Tibial nerve (tissue), 4 donors: Measurements from ENCODE around the gene STRIP1. TPM values are rescaled to one million over a fixed set of nuclear protein-coding genes. Genes with fewer than 3 reads are reported as not detected.
A peak's percentile ranks its signal among the peaks of the same experiment; 100 is the strongest.

Experiments
- DNase-seq, 2 donors: peaks; one replicate each; pipeline ENCODE4 v3.0.0-alpha.2; 2019; ENCODE audit warnings: low spot score in 2 of 2
- H3K27ac ChIP-seq, 4 donors: fragments of 200-600 bp; sonication (generic) in 3 of 4; one replicate each; pipeline ENCODE4 v1.5.1; 2017 to 2019; ENCODE audit warnings: mild to moderate bottlenecking in 1 of 4
- H3K27me3 ChIP-seq, 2 donors: fragments of 200-600 bp; sonication (generic) in 1 of 2; one replicate each; pipeline versions ENCODE4 v1.5.1 to v1.6.0; 2017 to 2019
- H3K36me3 ChIP-seq, 3 donors: fragments of 200-600 bp; sonication (generic); one replicate each; pipeline ENCODE4 v1.5.1; 2018 to 2019
- H3K4me1 ChIP-seq, 4 donors: fragments of 200-600 bp; sonication (generic) in 3 of 4; one replicate each; pipeline ENCODE4 v1.5.1; 2017 to 2019
- H3K4me3 ChIP-seq, 4 donors: fragments of 200-600 bp; sonication (generic) in 3 of 4; one replicate each; pipeline ENCODE4 v1.5.1; 2017 to 2019; ENCODE audit warnings: mild to moderate bottlenecking in 1 of 4, moderate library complexity in 1 of 4
- H3K9me3 ChIP-seq, 4 donors: fragments of 200-600 bp; sonication (generic) in 3 of 4; one replicate each; pipeline ENCODE4 v1.5.1; 2017 to 2019
- EP300 ChIP-seq, 2 donors: sonication (generic); formaldehyde crosslinking; IDR thresholded peaks; one replicate each; pipeline ENCODE4 v1.6.1; 2017; ENCODE audit warnings: antibody characterized with exemption in 2 of 2, mild to moderate bottlenecking in 1 of 2
- POLR2A ChIP-seq, 2 donors: fragments of 450-650 bp; IDR thresholded peaks; one replicate each; pipeline ENCODE4 v1.6.1; 2017; ENCODE audit warnings: antibody characterized with exemption in 2 of 2, mild to moderate bottlenecking in 2 of 2, moderate library complexity in 2 of 2
- WGBS, 2 donors: methylation state at CpG; one replicate each; pipeline ENCODE4 v1.1.5; 2018; 5-methylcytosine and 5-hydroxymethylcytosine counted together
- total RNA-seq, 4 donors: library from RNA; depleted of rRNA; stranded (reverse); fragments of >200 nt; gene quantifications; one replicate each; pipeline ENCODE4 v1.1.0, GENCODE V29; 2016
- TF ChIP-seq, protein P1 (sequence below), 5 experiments: fragments of 200-600 bp in 3 of 5; fragments of 450-650 bp in 2 of 5; sonication (generic) in 3 of 5; IDR thresholded peaks; one replicate each; pipeline ENCODE4 v1.5.1; 2016 to 2019; ENCODE audit warnings: antibody characterized with exemption in 5 of 5, mild to moderate bottlenecking in 3 of 5, moderate library complexity in 2 of 5

The STRIP1 gene, protein sequence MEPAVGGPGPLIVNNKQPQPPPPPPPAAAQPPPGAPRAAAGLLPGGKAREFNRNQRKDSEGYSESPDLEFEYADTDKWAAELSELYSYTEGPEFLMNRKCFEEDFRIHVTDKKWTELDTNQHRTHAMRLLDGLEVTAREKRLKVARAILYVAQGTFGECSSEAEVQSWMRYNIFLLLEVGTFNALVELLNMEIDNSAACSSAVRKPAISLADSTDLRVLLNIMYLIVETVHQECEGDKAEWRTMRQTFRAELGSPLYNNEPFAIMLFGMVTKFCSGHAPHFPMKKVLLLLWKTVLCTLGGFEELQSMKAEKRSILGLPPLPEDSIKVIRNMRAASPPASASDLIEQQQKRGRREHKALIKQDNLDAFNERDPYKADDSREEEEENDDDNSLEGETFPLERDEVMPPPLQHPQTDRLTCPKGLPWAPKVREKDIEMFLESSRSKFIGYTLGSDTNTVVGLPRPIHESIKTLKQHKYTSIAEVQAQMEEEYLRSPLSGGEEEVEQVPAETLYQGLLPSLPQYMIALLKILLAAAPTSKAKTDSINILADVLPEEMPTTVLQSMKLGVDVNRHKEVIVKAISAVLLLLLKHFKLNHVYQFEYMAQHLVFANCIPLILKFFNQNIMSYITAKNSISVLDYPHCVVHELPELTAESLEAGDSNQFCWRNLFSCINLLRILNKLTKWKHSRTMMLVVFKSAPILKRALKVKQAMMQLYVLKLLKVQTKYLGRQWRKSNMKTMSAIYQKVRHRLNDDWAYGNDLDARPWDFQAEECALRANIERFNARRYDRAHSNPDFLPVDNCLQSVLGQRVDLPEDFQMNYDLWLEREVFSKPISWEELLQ
- 10 to 100 TPM; 37.7 to 43.5 (median 39.7) TPM for total RNA-seq

DNA sequence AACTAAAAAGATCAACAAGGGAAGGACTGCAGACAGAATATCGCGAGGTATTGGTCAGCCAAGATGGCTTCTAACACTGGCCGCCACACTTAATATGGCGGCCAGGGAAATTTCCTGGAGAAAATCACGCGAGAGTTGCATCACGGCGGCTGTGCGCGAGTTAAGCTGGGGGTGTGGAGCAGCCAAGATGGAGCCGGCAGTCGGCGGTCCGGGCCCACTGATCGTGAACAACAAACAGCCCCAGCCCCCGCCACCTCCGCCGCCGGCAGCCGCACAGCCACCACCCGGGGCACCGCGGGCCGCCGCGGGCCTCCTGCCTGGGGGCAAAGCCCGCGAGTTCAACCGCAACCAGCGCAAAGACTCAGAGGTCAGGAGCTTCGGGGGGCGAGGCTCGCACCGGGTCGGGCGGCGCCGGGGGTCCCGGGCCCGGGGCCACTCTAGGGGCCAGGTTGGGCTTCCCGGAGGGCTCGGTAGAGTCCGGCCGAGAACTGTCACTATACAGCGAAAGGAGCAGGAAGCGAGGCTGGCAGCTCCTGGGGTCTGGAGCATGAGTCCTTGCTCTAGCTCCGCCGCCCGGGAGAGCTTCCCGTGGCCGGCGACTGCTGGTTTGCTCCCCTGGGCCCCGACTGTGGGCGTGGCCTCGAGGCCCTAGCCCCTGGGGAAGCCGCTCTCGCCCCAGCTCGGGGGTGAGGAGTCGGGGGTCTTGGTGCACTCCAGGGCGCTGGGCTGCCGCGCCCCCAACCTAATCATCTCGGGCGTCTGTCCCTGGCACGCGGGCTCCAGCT lies at the start of gene STRIP1:
Gene STRIP1, plus strand, starts transcription at position 174 of the 785 bp plus-strand sequence. Its CDS starts 14 bp downstream, at position 188.
- Histone ChIP-seq H3K27me3 (no peaks in the 10 kb centered on the region), H3K4me3 (peak within 1 kb of the TSS; percentile 71 to 81 (median 76)), H3K9me3 (no peaks in the 10 kb centered on the region), H3K4me1 (peaks cover 0 to 28% (median 9%) of the 10 kb centered on the region in 4 donors), H3K36me3 (peaks cover 0 to 18% (median 11%) of the 10 kb centered on the region in 3 donors), H3K27ac (peak within 1 kb of the TSS; percentile 63 to 91 (median 88))
- TF ChIP-seq, protein P1, sequence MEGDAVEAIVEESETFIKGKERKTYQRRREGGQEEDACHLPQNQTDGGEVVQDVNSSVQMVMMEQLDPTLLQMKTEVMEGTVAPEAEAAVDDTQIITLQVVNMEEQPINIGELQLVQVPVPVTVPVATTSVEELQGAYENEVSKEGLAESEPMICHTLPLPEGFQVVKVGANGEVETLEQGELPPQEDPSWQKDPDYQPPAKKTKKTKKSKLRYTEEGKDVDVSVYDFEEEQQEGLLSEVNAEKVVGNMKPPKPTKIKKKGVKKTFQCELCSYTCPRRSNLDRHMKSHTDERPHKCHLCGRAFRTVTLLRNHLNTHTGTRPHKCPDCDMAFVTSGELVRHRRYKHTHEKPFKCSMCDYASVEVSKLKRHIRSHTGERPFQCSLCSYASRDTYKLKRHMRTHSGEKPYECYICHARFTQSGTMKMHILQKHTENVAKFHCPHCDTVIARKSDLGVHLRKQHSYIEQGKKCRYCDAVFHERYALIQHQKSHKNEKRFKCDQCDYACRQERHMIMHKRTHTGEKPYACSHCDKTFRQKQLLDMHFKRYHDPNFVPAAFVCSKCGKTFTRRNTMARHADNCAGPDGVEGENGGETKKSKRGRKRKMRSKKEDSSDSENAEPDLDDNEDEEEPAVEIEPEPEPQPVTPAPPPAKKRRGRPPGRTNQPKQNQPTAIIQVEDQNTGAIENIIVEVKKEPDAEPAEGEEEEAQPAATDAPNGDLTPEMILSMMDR (IDR thresholded peaks at IDR 0.05), result peak in 1 of 5 experiments; percentile 29
- peak; percentile 29 to 58 for TF ChIP-seq POLR2A (IDR thresholded peaks at IDR 0.05)
- TF ChIP-seq EP300 (IDR thresholded peaks at IDR 0.05), result peak in 1 of 2 donors; percentile 97
- DNase-seq, result peak; percentile 87 to 93
- WGBS, 2 donors, result 0 to 1% methylated on average over 36 to 39 of the region's 66 CpGs

DNA sequence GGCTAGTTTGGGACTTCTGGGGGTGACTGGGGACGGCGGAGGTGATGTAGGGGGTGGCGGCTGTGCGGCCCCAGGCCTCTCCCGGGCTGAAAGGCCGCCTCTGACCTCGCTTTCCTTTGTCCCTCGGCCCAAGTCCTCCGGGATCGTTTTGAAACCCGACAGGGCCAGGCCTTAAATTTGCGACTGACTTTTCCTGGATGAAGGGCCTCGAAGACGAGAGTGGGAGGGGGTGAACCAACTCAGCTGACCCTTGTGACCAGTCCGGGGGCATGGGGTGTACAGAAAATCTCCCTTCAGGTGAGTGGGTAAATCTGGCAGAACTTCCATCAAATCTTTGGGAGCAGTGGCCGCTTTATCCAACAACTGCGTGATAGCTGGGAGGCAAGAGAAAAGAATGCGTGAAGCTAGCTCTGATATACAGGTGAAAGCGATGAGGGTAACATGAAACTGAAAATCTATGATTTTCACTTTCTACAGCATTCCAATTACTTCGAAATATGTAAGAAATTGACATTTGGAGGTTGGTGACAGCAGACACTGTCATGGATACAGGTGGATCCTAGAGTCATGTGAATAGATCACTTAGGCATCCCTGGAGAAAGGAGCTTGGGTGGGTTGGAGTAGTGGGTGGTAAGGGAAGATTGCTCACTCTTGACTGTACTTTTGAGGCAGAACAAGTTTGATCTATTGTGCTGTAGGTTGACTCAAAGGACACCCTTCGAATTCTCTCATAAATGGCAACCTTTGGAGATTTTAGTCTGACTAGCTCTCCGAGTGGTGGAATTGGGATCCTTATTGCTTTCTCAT lies 49.0 kb upstream of the STRIP1 start:
- H3K27ac ChIP-seq, result peak overlapping the region; percentile 98 to 100 (median 98)
- DNase-seq, result no peak
- H3K36me3 ChIP-seq, result no peaks in the 10 kb centered on the region
- TF ChIP-seq, protein P1 (IDR thresholded peaks at IDR 0.05), result no peak
- TF ChIP-seq EP300 (IDR thresholded peaks at IDR 0.05), result no peak
- no peak for TF ChIP-seq POLR2A (IDR thresholded peaks at IDR 0.05)
- no peaks in the 10 kb centered on the region for H3K27me3 ChIP-seq
- H3K4me3 ChIP-seq, result peak overlapping the region; percentile 74 to 90 (median 84)
- no peaks in the 10 kb centered on the region for H3K9me3 ChIP-seq
- peaks cover 0 to 82% (median 21%) of the 10 kb centered on the region in 4 donors for H3K4me1 ChIP-seq
- WGBS, 2 donors, result 8% methylated on average over 22 of the region's 22 CpGs

DNA sequence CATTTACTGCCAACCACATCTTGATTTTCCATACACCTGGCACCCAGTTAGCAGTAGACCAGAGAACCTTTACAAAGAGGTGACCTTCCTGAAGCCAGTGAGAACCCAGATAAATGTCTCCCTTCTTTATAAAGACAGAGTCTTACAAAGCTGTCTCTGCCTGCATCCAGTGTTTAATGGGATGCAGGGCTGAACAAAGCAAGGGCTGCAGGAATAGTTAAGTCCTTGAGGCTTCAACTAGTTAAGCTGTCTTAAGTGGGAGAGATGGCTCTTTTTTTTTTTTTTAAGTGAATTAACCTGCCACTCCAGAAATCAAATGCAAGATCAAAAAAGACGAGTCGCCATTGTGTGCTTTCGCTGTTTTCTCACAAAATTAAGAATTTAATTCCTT lies 48.4 kb upstream of the STRIP1 start:
- Histone ChIP-seq H3K4me1 (peaks cover 0 to 81% (median 18%) of the 10 kb centered on the region in 4 donors), H3K27ac (peak overlapping the region; percentile 98 to 100 (median 98)), H3K4me3 (peak overlapping the region; percentile 74 to 90 (median 84)), H3K9me3 (no peaks in the 10 kb centered on the region), H3K27me3 (no peaks in the 10 kb centered on the region), H3K36me3 (no peaks in the 10 kb centered on the region)
- WGBS, 2 donors, result 71 to 87% methylated on average over 3 of the region's 3 CpGs
- TF ChIP-seq POLR2A (IDR thresholded peaks at IDR 0.05) (no peak), EP300 (IDR thresholded peaks at IDR 0.05) (no peak)
- TF ChIP-seq, protein P1 (IDR thresholded peaks at IDR 0.05), result no peak
- no peak for DNase-seq

DNA sequence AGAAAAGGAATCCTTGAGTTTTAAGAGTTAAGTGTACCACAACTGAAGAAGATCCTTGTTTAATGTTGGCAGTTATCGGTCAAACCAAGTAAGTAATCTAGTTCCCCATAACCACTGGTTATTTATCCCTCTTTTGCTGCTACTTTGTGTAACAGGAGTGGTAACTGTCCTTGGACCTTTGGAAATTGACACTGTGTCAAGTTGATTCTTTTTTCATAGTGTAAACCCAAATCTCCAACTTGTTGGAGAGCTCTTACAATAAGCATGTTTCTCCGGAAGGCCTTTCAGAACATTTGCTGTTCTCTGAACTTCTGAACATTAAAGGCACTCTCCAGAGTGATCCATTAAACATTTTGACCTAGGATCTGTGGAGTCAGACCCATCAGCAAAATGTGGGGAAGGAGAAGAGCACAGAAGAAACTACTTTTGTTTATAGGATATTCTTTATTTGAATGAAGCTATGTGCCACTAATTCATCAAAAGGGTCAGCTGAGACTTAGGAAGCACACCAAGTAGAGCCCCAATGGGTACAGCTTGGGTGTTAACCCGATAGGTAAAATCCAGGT lies 46.0 kb upstream of the STRIP1 start:
- 92 to 94% methylated on average over 3 of the region's 3 CpGs for WGBS, 2 donors

More for the DNA sequence above, 46.0 kb upstream of the STRIP1 start:
- Histone ChIP-seq H3K9me3 (no peaks in the 10 kb centered on the region), H3K27me3 (no peaks in the 10 kb centered on the region), H3K4me1 (peaks cover 0 to 74% (median 16%) of the 10 kb centered on the region in 4 donors), H3K27ac (no peak overlapping the region), H3K4me3 (no peak overlapping the region), H3K36me3 (no peaks in the 10 kb centered on the region)
- TF ChIP-seq, protein P1 (IDR thresholded peaks at IDR 0.05), result no peak
- TF ChIP-seq EP300 (IDR thresholded peaks at IDR 0.05) (no peak), POLR2A (IDR thresholded peaks at IDR 0.05) (no peak)
- no peak for DNase-seq
